ENCODE measurements around the gene HOXB3.

Gene HOXB3

GRCh38 chr17:48592057-48592514 is 2.0 kb upstream of the HOXB3 start:
- no peak for DNase-seq (ENCODE audit: low read depth)
- H3K4me3 ChIP-seq (ENCODE audit: low read length) = no peak overlapping the region
- TF ChIP-seq CTCF (IDR thresholded peaks at IDR 0.05; ENCODE audit: insufficient read depth, low read depth, low read length, missing control alignments) = no peak

- TF ChIP-seq CTCF (IDR thresholded peaks at IDR 0.05; ENCODE audit: insufficient read depth, low read depth, low read length, missing control alignments) = no peak
- no peak overlapping the region for H3K4me3 ChIP-seq (ENCODE audit: low read length)
- DNase-seq (ENCODE audit: low read depth) = no peak
Measured at GRCh38 chr17:48591255-48592056, 1.4 kb upstream of the HOXB3 start.

GRCh38 chr17:48590607-48591161 is 643 bp upstream of the HOXB3 start:
- H3K4me3 ChIP-seq (ENCODE audit: low read length) = no peak overlapping the region
- no peak for TF ChIP-seq CTCF (IDR thresholded peaks at IDR 0.05; ENCODE audit: insufficient read depth, low read depth, low read length, missing control alignments)

GRCh38 chr17:48589060-48589830 is 796 bp downstream of the HOXB3 start:
- H3K4me3 ChIP-seq (ENCODE audit: low read length) = no peak overlapping the region
- TF ChIP-seq CTCF (IDR thresholded peaks at IDR 0.05; ENCODE audit: insufficient read depth, low read depth, low read length, missing control alignments) = no peak
- DNase-seq (ENCODE audit: low read depth) = no peak

More at GRCh38 chr17:48590607-48591161, 643 bp upstream of the HOXB3 start:
- no peak for DNase-seq (ENCODE audit: low read depth)

GRCh38 chr17:48588528-48588927 is 1.5 kb downstream of the HOXB3 start:
- DNase-seq (ENCODE audit: low read depth) = no peak
- H3K4me3 ChIP-seq (ENCODE audit: low read length) = no peak overlapping the region
- no peak for TF ChIP-seq CTCF (IDR thresholded peaks at IDR 0.05; ENCODE audit: insufficient read depth, low read depth, low read length, missing control alignments)

GRCh38 chr17:48588074-48588415 is 2.0 kb downstream of the HOXB3 start:
- DNase-seq (ENCODE audit: low read depth) = no peak
- no peak for TF ChIP-seq CTCF (IDR thresholded peaks at IDR 0.05; ENCODE audit: insufficient read depth, low read depth, low read length, missing control alignments)
- H3K4me3 ChIP-seq (ENCODE audit: low read length) = no peak overlapping the region

Measured in epithelial cell of esophagus (primary cell).